Measurements from ENCODE around the gene RPS16. TPM values are rescaled to one million over a fixed set of nuclear protein-coding genes. Genes with fewer than 3 reads are reported as not detected.

The RPS16 gene
- total RNA-seq, 1 donor from 2014 or later: 1,453 TPM

GRCh38 chr19:39434123-39435076 lies 1.3 kb downstream of the RPS16 start:
- Histone ChIP-seq H3K9me3 (no peaks in the 10 kb centered on the region), H3K27me3 (no peaks in the 10 kb centered on the region), H3K36me3 (peaks cover 25 to 40% of the 10 kb centered on the region in 2 donors), H3K4me1 (peaks cover 10 to 28% of the 10 kb centered on the region in 2 donors), H3K4me3 (peak overlapping the region; percentile 72 to 82), H3K27ac (peak overlapping the region; percentile 72 to 74)
- intact Hi-C loops (cut with DNase I): no loop called here
- TF ChIP-seq CTCF (IDR thresholded peaks at IDR 0.05): no peak
- DNase-seq (ENCODE audit: low spot score in 2 of 2): no peak

DNA sequence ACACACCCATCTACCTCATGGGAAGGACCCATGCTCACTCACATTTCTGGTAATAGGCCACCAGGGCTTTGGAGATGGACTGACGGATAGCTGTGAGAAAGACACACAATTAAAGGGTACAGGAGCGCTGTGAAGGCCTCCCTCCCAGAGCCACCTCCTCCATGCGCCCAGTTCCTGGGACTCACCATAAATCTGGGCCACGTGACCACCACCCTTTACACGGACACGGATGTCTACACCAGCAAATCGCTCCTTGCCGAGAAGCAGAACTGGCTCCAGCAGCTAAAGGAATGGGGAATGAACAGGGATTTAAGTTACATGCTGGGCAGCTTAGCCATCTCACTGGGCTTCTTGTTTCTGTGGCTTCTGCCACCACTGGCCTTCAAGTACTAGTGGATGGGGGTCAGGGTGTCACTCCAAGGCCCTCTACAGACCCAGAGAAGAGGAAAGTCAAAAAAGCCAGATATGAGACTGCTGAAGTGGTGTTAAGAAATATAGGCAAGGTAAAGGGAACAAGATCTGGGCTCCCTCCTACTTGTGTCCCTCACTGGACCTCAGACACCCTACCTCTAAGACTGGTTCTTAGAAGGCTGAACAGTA lies 2.2 kb downstream of the RPS16 start:
- no peaks in the 10 kb centered on the region for H3K9me3 ChIP-seq
- peak overlapping the region in 1 of 2 donors; percentile 82 for H3K4me3 ChIP-seq
- peaks cover 25 to 40% of the 10 kb centered on the region in 2 donors for H3K36me3 ChIP-seq
- TF ChIP-seq CTCF (IDR thresholded peaks at IDR 0.05): no peak
- intact Hi-C loops (cut with DNase I): no loop called here
- no peak overlapping the region for H3K27ac ChIP-seq
- no peak for DNase-seq (ENCODE audit: low spot score in 2 of 2)
- H3K4me1 ChIP-seq: peaks cover 12 to 36% of the 10 kb centered on the region in 2 donors
- no peaks in the 10 kb centered on the region for H3K27me3 ChIP-seq

- Histone ChIP-seq H3K4me1 (peaks cover 16 to 43% of the 10 kb centered on the region in 2 donors), H3K36me3 (peaks cover 25 to 40% of the 10 kb centered on the region in 2 donors), H3K27ac (no peak overlapping the region), H3K9me3 (no peaks in the 10 kb centered on the region), H3K27me3 (no peaks in the 10 kb centered on the region), H3K4me3 (no peak overlapping the region)
- intact Hi-C loops (cut with DNase I): no loop called here
- TF ChIP-seq CTCF (IDR thresholded peaks at IDR 0.05): no peak
- no peak for DNase-seq (ENCODE audit: low spot score in 2 of 2)
Measured at GRCh38 chr19:39432677-39433025, 3.1 kb downstream of the RPS16 start.

DNA sequence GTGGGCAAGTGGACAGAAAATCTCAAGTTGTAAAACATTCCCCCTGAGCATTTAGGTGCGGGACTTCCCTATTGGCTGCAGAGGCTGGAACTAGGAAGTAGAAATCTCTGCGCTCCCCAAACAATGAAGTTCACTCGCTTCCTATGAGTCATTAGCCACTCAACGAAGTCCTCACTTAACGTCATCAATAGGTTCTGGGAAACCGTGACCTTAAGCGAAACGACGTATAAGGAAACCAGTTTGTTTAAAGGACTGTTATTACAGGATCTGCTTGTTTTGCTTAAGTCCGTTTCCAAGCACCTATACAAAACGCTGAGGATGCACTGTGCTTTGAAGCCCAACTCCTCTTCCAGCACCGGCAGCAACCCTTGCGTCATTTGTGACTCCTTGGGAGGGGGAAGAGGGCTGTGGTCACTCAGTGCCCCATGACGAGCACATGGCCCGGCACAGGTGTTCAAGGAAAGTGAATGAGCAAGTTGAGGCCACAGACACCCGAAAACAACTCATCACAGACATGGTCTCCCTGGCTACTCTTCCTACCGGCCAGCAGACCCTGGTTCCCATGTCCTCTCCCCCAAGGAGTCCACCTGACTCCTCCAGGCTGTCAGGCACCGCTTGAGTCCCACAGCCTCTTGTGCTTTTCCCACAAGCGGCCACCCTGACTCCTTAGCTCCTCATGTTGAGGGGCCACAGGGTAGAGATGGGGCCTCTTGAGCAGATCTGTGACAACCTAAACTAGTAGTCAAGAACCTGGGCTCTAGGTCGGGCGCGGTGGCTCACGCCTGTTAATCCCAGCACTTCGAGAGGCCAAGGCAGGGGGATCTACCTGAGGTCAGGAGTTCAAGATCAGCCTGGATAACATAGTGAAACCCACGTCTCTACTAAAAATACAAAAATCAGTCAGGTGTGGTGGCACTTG lies 4.8 kb downstream of the RPS16 start:
- H3K27ac ChIP-seq: peak overlapping the region; percentile 51 to 78
- no peaks in the 10 kb centered on the region for H3K9me3 ChIP-seq
- peaks cover 13 to 36% of the 10 kb centered on the region in 2 donors for H3K4me1 ChIP-seq
- intact Hi-C loops (cut with DNase I): no loop called here
- TF ChIP-seq CTCF (IDR thresholded peaks at IDR 0.05): no peak
- H3K36me3 ChIP-seq: peaks cover 25 to 40% of the 10 kb centered on the region in 2 donors
- H3K27me3 ChIP-seq: no peaks in the 10 kb centered on the region
- no peak overlapping the region for H3K4me3 ChIP-seq
- peak; percentile 65 to 82 for DNase-seq (ENCODE audit: low spot score in 2 of 2)
